ENCODE data around the gene APBA2. TPM values are rescaled to one million over a fixed set of nuclear protein-coding genes. Genes with fewer than 3 reads are reported as not detected.

Gene APBA2
- total and polyA plus RNA-seq, 10 of the 15 experiments (the other 5 are each of a cell fraction or from before 2014, with no cell fraction given): 0.06 to 0.26 (median 0.07) TPM; not detected in 7

DNA sequence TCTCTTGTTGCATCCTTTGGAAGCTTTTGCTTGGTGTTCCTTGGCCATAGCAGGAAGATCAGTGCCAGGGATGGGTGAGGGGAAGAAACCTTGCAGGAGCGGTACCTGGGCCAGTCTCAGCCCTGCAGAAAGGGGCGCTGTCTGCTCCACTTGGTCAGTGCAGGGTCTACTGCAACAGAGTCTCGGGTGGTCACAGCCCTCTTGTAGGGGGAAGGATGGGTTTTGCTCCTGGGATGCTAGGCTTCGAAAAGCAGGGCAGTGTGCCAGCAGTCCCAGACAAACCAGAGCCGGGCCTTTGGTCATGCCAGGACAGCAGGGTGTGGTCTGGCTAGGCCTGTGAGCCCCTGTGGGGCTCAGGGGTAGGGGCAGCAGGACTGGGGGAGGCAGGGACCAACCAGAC, 186.7 kb downstream of the APBA2 start:
- 5% methylated on average over 5 of the region's 5 CpGs for WGBS (ENCODE audit: insufficient coverage, insufficient replicate concordance, low lambda C conversion rate, missing lambda C conversion rate)
- H3K9ac ChIP-seq (ENCODE audit: control insufficient read depth, insufficient read depth, low read length): no peak overlapping the region
- ATAC-seq: no peak
- no peaks in the 10 kb centered on the region for H3K79me2 ChIP-seq (ENCODE audit: control insufficient read depth, insufficient read depth, low read length)
- H3K27me3 ChIP-seq (replicated peaks in 1 of 2; ENCODE audit: control insufficient read depth in 2 of 2, insufficient read depth in 2 of 2, low read length in 1 of 2): no peaks in the 10 kb centered on the region; a peak in 1 of 4 replicates
- H3K27ac ChIP-seq (ENCODE audit: control insufficient read depth, insufficient read depth): no peak overlapping the region
- no peak overlapping the region for H3K4me2 ChIP-seq (ENCODE audit: control insufficient read depth, insufficient read depth)
- CTCF ChIA-PET: no interaction called here
- H3K4me3 ChIP-seq: no peak overlapping the region
- no peak overlapping the region for H2AFZ ChIP-seq (ENCODE audit: control insufficient read depth, low read depth, low read length)
- in situ Hi-C loops (cut with MboI) (no loop called here), intact Hi-C loops (cut with micrococcal nuclease; ENCODE audit: unreplicated experiment) (no loop called here)
- FAIRE-seq: no peak
- DNase-seq (ENCODE audit: low read depth, low spot score): no peak
- SMC1A ChIA-PET (ENCODE audit: uncharacterized antibody, unreplicated experiment): no interaction called here
- no TSS peak for BruUV-seq (replicated peaks)
- RAD21 ChIA-PET (ENCODE audit: unreplicated experiment): no interaction called here
- TF ChIP-seq CBX5 (IDR thresholded peaks at IDR 0.05; ENCODE audit: low read depth) (no peak), ESRRA (IDR thresholded peaks at IDR 0.05; ENCODE audit: low read length) (no peak), CHD4 (IDR thresholded peaks at IDR 0.05) (no peak), ZNF384 (IDR thresholded peaks at IDR 0.05; ENCODE audit: borderline replicate concordance, low read depth, low read length) (no peak), NR2C2 (IDR thresholded peaks at IDR 0.05; ENCODE audit: borderline replicate concordance, control insufficient read depth, insufficient read length, low read depth) (no peak), TAF1 (IDR thresholded peaks at IDR 0.05; ENCODE audit: borderline replicate concordance, low read depth, low read length) (no peak), TBL1XR1 (IDR thresholded peaks at IDR 0.05; ENCODE audit: low read depth, low read length) (no peak), IKZF1 (conservative IDR thresholded peaks at IDR 0.05) (no peak), SUPT20H (IDR thresholded peaks at IDR 0.05; ENCODE audit: borderline replicate concordance, control insufficient read depth, low read depth, low read length) (no peak), RFX5 (IDR thresholded peaks at IDR 0.05; ENCODE audit: low read depth, low read length) (no peak)
- TF ChIP-seq, protein P1, sequence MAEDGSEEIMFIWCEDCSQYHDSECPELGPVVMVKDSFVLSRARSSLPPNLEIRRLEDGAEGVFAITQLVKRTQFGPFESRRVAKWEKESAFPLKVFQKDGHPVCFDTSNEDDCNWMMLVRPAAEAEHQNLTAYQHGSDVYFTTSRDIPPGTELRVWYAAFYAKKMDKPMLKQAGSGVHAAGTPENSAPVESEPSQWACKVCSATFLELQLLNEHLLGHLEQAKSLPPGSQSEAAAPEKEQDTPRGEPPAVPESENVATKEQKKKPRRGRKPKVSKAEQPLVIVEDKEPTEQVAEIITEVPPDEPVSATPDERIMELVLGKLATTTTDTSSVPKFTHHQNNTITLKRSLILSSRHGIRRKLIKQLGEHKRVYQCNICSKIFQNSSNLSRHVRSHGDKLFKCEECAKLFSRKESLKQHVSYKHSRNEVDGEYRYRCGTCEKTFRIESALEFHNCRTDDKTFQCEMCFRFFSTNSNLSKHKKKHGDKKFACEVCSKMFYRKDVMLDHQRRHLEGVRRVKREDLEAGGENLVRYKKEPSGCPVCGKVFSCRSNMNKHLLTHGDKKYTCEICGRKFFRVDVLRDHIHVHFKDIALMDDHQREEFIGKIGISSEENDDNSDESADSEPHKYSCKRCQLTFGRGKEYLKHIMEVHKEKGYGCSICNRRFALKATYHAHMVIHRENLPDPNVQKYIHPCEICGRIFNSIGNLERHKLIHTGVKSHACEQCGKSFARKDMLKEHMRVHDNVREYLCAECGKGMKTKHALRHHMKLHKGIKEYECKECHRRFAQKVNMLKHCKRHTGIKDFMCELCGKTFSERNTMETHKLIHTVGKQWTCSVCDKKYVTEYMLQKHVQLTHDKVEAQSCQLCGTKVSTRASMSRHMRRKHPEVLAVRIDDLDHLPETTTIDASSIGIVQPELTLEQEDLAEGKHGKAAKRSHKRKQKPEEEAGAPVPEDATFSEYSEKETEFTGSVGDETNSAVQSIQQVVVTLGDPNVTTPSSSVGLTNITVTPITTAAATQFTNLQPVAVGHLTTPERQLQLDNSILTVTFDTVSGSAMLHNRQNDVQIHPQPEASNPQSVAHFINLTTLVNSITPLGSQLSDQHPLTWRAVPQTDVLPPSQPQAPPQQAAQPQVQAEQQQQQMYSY (CRISPR knock-in tag; IDR thresholded peaks at IDR 0.05): no peak
- TF ChIP-seq, protein P2, sequence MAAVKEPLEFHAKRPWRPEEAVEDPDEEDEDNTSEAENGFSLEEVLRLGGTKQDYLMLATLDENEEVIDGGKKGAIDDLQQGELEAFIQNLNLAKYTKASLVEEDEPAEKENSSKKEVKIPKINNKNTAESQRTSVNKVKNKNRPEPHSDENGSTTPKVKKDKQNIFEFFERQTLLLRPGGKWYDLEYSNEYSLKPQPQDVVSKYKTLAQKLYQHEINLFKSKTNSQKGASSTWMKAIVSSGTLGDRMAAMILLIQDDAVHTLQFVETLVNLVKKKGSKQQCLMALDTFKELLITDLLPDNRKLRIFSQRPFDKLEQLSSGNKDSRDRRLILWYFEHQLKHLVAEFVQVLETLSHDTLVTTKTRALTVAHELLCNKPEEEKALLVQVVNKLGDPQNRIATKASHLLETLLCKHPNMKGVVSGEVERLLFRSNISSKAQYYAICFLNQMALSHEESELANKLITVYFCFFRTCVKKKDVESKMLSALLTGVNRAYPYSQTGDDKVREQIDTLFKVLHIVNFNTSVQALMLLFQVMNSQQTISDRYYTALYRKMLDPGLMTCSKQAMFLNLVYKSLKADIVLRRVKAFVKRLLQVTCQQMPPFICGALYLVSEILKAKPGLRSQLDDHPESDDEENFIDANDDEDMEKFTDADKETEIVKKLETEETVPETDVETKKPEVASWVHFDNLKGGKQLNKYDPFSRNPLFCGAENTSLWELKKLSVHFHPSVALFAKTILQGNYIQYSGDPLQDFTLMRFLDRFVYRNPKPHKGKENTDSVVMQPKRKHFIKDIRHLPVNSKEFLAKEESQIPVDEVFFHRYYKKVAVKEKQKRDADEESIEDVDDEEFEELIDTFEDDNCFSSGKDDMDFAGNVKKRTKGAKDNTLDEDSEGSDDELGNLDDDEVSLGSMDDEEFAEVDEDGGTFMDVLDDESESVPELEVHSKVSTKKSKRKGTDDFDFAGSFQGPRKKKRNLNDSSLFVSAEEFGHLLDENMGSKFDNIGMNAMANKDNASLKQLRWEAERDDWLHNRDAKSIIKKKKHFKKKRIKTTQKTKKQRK (IDR thresholded peaks at IDR 0.05; ENCODE audit: low read depth, low read length): no peak
- TF ChIP-seq, protein P3, sequence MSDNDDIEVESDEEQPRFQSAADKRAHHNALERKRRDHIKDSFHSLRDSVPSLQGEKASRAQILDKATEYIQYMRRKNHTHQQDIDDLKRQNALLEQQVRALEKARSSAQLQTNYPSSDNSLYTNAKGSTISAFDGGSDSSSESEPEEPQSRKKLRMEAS (IDR thresholded peaks at IDR 0.05; ENCODE audit: low read depth, low read length): no peak
- no peaks in the 10 kb centered on the region for H3K4me1 ChIP-seq (ENCODE audit: control insufficient read depth, insufficient read depth, low read length)
- POLR2A ChIA-PET: no interaction called here
- no peaks in the 10 kb centered on the region for H3K9me3 ChIP-seq (replicated peaks; ENCODE audit: control insufficient read depth, insufficient read depth, low read length)
- no peaks in the 10 kb centered on the region for H3K36me3 ChIP-seq (ENCODE audit: control insufficient read depth in 2 of 2, insufficient read depth in 2 of 2, low read length in 1 of 2)
- H4K20me1 ChIP-seq (ENCODE audit: control insufficient read depth, insufficient read depth): no peaks in the 10 kb centered on the region
